B cell (primary cell): ENCODE data around the gene OVCA2. TPM values are rescaled to one million over a fixed set of nuclear protein-coding genes. Genes with fewer than 3 reads are reported as not detected.

Experiments
- ATAC-seq: fragments of 200-7000 bp; cut with Tn5 transposase; one replicate; pipeline ENCODE4 v1.10.0; 2021; ENCODE audit warnings: low read depth, mild to moderate bottlenecking, moderate number of reproducible peaks, moderate library complexity
- CTCF ChIA-PET: fragments of 350-600 bp; sonication (Branson Sonifier 250); formaldehyde crosslinking; loops from one replicate; lab custom pipeline; 2021; ENCODE audit warnings: antibody characterized with exemption, inconsistent platforms; lab: Charles Lee
- POLR2A ChIA-PET: fragments of 350-600 bp; sonication (Branson Sonifier 250); formaldehyde crosslinking; loops from one replicate; lab custom pipeline; 2021; ENCODE audit warnings: antibody characterized with exemption; lab: Charles Lee
- DNase-seq: peaks from one replicate; pipeline ENCODE4 v3.0.0; 2013
- H2AFZ ChIP-seq: 2 replicates; pipeline ENCODE4 v1.6.1; 2012; ENCODE audit warnings: mild to moderate bottlenecking, low read depth, low read length; ENCODE audit not compliant: insufficient read depth, poor library complexity, severe bottlenecking
- H3K27ac ChIP-seq, 2 donors: 1 replicate in 1 of 2; 2 replicates in 1 of 2; pipeline ENCODE4 v1.5.1; 2012 to 2013; ENCODE audit warnings: low read length in 2 of 2, mild to moderate bottlenecking in 2 of 2, moderate library complexity in 1 of 2
- H3K27me3 ChIP-seq, 4 experiments: fragments of 200-600 bp in 1 of 4; sonication (generic) in 1 of 4; replicated peaks in 1 of 4; 1 replicate in 2 of 4; 2 replicates in 2 of 4; pipeline versions ENCODE4 v1.6.1 to v1.7.0; 2013 to 2016; ENCODE audit warnings: low read length in 3 of 4, mild to moderate bottlenecking in 2 of 4, mixed read lengths in 1 of 4, moderate library complexity in 1 of 4; ENCODE audit not compliant: insufficient read depth in 4 of 4, control insufficient read depth in 3 of 4; ENCODE audit errors: control extremely low read depth in 1 of 4
- H3K36me3 ChIP-seq, 2 experiments: replicated peaks in 1 of 2; 1 replicate in 1 of 2; 2 replicates in 1 of 2; pipeline versions ENCODE4 v1.6.1 to v1.7.1; 2013; ENCODE audit warnings: low read length in 1 of 2; ENCODE audit not compliant: insufficient read depth in 2 of 2, control insufficient read depth in 1 of 2; ENCODE audit errors: control extremely low read depth in 1 of 2, extremely low read depth in 1 of 2
- H3K4me1 ChIP-seq, 2 donors: fragments of 200-600 bp in 1 of 2; sonication (generic) in 1 of 2; 1 replicate in 1 of 2; 2 replicates in 1 of 2; pipeline versions ENCODE4 v1.5.1 to v1.6.1; 2013 to 2017; ENCODE audit warnings: low read length in 2 of 2; ENCODE audit not compliant: control insufficient read depth in 2 of 2, insufficient read depth in 2 of 2
- H3K4me2 ChIP-seq: replicated peaks from 2 replicates; pipeline ENCODE3; 2012; ENCODE audit warnings: mild to moderate bottlenecking, low read depth, low read length; ENCODE audit not compliant: poor library complexity, severe bottlenecking
- H3K4me3 ChIP-seq, 5 experiments: fragments of 200-600 bp in 1 of 5; sonication (generic) in 1 of 5; 1 replicate in 3 of 5; 2 replicates in 2 of 5; pipeline versions ENCODE4 v1.5.1 to v1.7.0; 2011 to 2016; ENCODE audit warnings: low read length in 4 of 5, mild to moderate bottlenecking in 4 of 5, low read depth in 2 of 5, control low read depth in 1 of 5, moderate library complexity in 1 of 5; ENCODE audit not compliant: insufficient read depth in 1 of 5; ENCODE audit errors: control extremely low read depth in 1 of 5, extremely low read depth in 1 of 5
- H3K79me2 ChIP-seq: fragments of 200-600 bp; sonication (generic); one replicate; pipeline ENCODE4 v1.6.0; 2016; ENCODE audit warnings: low read length; ENCODE audit not compliant: control insufficient read depth, insufficient read depth
- H3K9ac ChIP-seq: fragments of 200-600 bp; sonication (generic); 2 replicates; pipeline ENCODE4 v1.6.1; 2017; ENCODE audit warnings: mild to moderate bottlenecking, low read length, moderate library complexity
- H3K9me3 ChIP-seq, 3 donors: one replicate each; pipeline versions ENCODE4 v1.6.1 to v1.7.1; 2013; ENCODE audit warnings: low read length in 2 of 3; ENCODE audit not compliant: control insufficient read depth in 2 of 3, insufficient read depth in 1 of 3; ENCODE audit errors: control extremely low read depth in 1 of 3
- H4K20me1 ChIP-seq: 2 replicates; pipeline ENCODE4 v1.6.0; 2012; ENCODE audit warnings: mild to moderate bottlenecking, low read length; ENCODE audit not compliant: insufficient read depth, control insufficient read depth, poor library complexity, severe bottlenecking
- H3K27ac Mint-ChIP-seq: one replicate; pipeline ENCODE4 v1.8.0; 2021; ENCODE audit warnings: mixed read lengths
- H3K27me3 Mint-ChIP-seq: one replicate; pipeline ENCODE4 v1.8.0; 2021; ENCODE audit warnings: mixed read lengths
- H3K4me1 Mint-ChIP-seq: one replicate; pipeline ENCODE4 v1.8.0; 2021; ENCODE audit warnings: mixed read lengths
- H3K4me3 Mint-ChIP-seq: one replicate; pipeline ENCODE4 v1.8.0; 2021; ENCODE audit warnings: mixed read lengths
- H3K9me3 Mint-ChIP-seq: one replicate; pipeline ENCODE4 v1.8.0; 2022; ENCODE audit warnings: mixed read lengths; ENCODE audit not compliant: insufficient read depth
- CTCF ChIP-seq: fragments of 200-600 bp; IDR thresholded peaks from one replicate; pipeline ENCODE4 v1.8.0; 2022; ENCODE audit warnings: antibody characterized with exemption, mild to moderate bottlenecking
- EZH2 ChIP-seq: IDR thresholded peaks from 2 replicates; pipeline ENCODE4 v1.6.1; 2012; ENCODE audit warnings: borderline replicate concordance, low read depth, mild to moderate bottlenecking, moderate library complexity, low read length; ENCODE audit not compliant: insufficient read depth, poor library complexity, severe bottlenecking
- WGBS: methylation state at CpG from one replicate; pipeline ENCODE4 v1.1.5; 2013; ENCODE audit warnings: missing lambda C conversion rate; ENCODE audit not compliant: insufficient coverage; 5-methylcytosine and 5-hydroxymethylcytosine counted together
- intact Hi-C: fragments of 100-400 bp; cut with micrococcal nuclease; formaldehyde crosslinking; loops from one replicate; pipeline ENCODE4 v1.10.0; 2022
- polyA plus RNA-seq: library from polyadenylated mRNA; depleted of rRNA; stranded (reverse); fragments of >200 nt; gene quantifications from 2 replicates; pipeline ENCODE4 v1.2.3, GENCODE V29; 2012
- total RNA-seq, 2 donors: library from RNA; stranded (reverse); fragments of 120-200 nt in 1 of 2; gene quantifications; 1 replicate in 1 of 2; 2 replicates in 1 of 2; pipeline versions ENCODE4 v1.2.3 to v1.2.4, GENCODE V29; 2013 to 2022

The OVCA2 gene
- total and polyA plus RNA-seq, 2 donors (not counting 1 experiment from before 2014, with no cell fraction given) = 23.2 to 43.9 TPM

GRCh38 chr17:2076087-2076984 lies 34.5 kb downstream of the OVCA2 start:
- no peaks in the 10 kb centered on the region for H3K9me3 Mint-ChIP-seq
- Histone ChIP-seq H2AFZ (peak overlapping the region; percentile 14), H3K4me3 (no peak overlapping the region), H3K27me3 (no peaks in the 10 kb centered on the region), H3K9ac (no peak overlapping the region), H3K9me3 (no peaks in the 10 kb centered on the region), H3K27ac (no peak overlapping the region), H3K4me2 (peak overlapping the region; percentile 0), H3K79me2 (no peaks in the 10 kb centered on the region), H3K36me3 (peaks cover 2 to 16% of the 10 kb centered on the region in 2 experiments), H3K4me1 (peaks cover 12 to 14% of the 10 kb centered on the region in 2 donors), H4K20me1 (no peaks in the 10 kb centered on the region)
- no peak overlapping the region for H3K4me3 Mint-ChIP-seq
- intact Hi-C loops = no loop called here
- no peak for DNase-seq
- no peak for ATAC-seq
- no peaks in the 10 kb centered on the region for H3K27me3 Mint-ChIP-seq
- ChIA-PET POLR2A (interaction anchor here (0.7 to 1.0 kb wide), 2 partner anchors 11 to 87 kb away, joined by 3 read pairs; no protein-coding TSS in a partner anchor), CTCF (interaction anchor here (1.0 kb wide), 2 partner anchors 10 to 21 kb away, joined by 3 read pairs; partner anchors contain the start of gene HIC1)
- TF ChIP-seq CTCF (no peak), EZH2 (no peak)
- 72% methylated on average over 13 of the region's 17 CpGs for WGBS
- no peak overlapping the region for H3K27ac Mint-ChIP-seq
- peaks cover 8% of the 10 kb centered on the region for H3K4me1 Mint-ChIP-seq

GRCh38 chr17:2077040-2077439 lies 35.2 kb downstream of the OVCA2 start:
- no peaks in the 10 kb centered on the region for H3K27me3 Mint-ChIP-seq
- H3K27ac ChIP-seq = no peak overlapping the region
- no peak overlapping the region for H3K27ac Mint-ChIP-seq
- peaks cover 0 to 22% of the 10 kb centered on the region in 2 experiments for H3K36me3 ChIP-seq
- H3K4me2 ChIP-seq = no peak overlapping the region
- peaks cover 12 to 13% of the 10 kb centered on the region in 2 donors for H3K4me1 ChIP-seq
- CTCF ChIA-PET = interaction anchor here (1.0 kb wide), 1 partner anchor 22 kb away, joined by 3 read pairs; the partner anchor contains the start of gene HIC1
- DNase-seq (no peak), ATAC-seq (no peak)
- TF ChIP-seq CTCF (no peak), EZH2 (no peak)
- H3K4me3 Mint-ChIP-seq = no peak overlapping the region
- no peak overlapping the region for H3K9ac ChIP-seq
- H3K9me3 ChIP-seq = no peaks in the 10 kb centered on the region
- peaks cover 6% of the 10 kb centered on the region for H3K4me1 Mint-ChIP-seq
- no peaks in the 10 kb centered on the region for H3K79me2 ChIP-seq
- H3K4me3 ChIP-seq = no peak overlapping the region
- no peaks in the 10 kb centered on the region for H3K27me3 ChIP-seq
- no peaks in the 10 kb centered on the region for H3K9me3 Mint-ChIP-seq
- POLR2A ChIA-PET = no interaction called here
- H2AFZ ChIP-seq = no peak overlapping the region
- WGBS = 100% methylated on average over 8 of the region's 8 CpGs
- intact Hi-C loops = no loop called here
- no peaks in the 10 kb centered on the region for H4K20me1 ChIP-seq
